ENCODE measurements around the gene CALHM5.

CALHM5 gene

GRCh38 chr6:116545651-116546050, 34.2 kb downstream of the CALHM5 start, which contains the start of gene TRAPPC3L:
TRAPPC3L (minus strand) TSS chr6:116545684; CDS start chr6:116545514, 170 bp downstream.
- no peak within 1 kb of the TSS for H3K4me3 ChIP-seq (ENCODE audit: low read depth, low read length)
- TF ChIP-seq CTCF (IDR thresholded peaks at IDR 0.05; ENCODE audit: borderline replicate concordance, insufficient read depth, low read depth, low read length) = no peak

GRCh38 chr6:116547358-116547757, 35.9 kb downstream of the CALHM5 start:
- TF ChIP-seq CTCF (IDR thresholded peaks at IDR 0.05; ENCODE audit: borderline replicate concordance, insufficient read depth, low read depth, low read length) = no peak

GRCh38 chr6:116550796-116551195, 39.4 kb downstream of the CALHM5 start:
- H3K4me3 ChIP-seq (ENCODE audit: low read depth, low read length) = no peak overlapping the region
- TF ChIP-seq CTCF (IDR thresholded peaks at IDR 0.05; ENCODE audit: borderline replicate concordance, insufficient read depth, low read depth, low read length) = no peak

More at GRCh38 chr6:116547358-116547757, 35.9 kb downstream of the CALHM5 start:
- no peak overlapping the region for H3K4me3 ChIP-seq (ENCODE audit: low read depth, low read length)

GRCh38 chr6:116553451-116553850, 42.0 kb downstream of the CALHM5 start, which contains the start of gene CALHM4:
CALHM4 (plus strand) TSS chr6:116553751; CDS start chr6:116553794, 43 bp downstream.
- no peak for TF ChIP-seq CTCF (IDR thresholded peaks at IDR 0.05; ENCODE audit: borderline replicate concordance, insufficient read depth, low read depth, low read length)
- no peak within 1 kb of the TSS for H3K4me3 ChIP-seq (ENCODE audit: low read depth, low read length)

GRCh38 chr6:116556065-116556464, 44.6 kb downstream of the CALHM5 start:
- no peak overlapping the region for H3K4me3 ChIP-seq (ENCODE audit: low read depth, low read length)
- no peak for TF ChIP-seq CTCF (IDR thresholded peaks at IDR 0.05; ENCODE audit: borderline replicate concordance, insufficient read depth, low read depth, low read length)

- no peak overlapping the region for H3K4me3 ChIP-seq (ENCODE audit: low read depth, low read length)
- TF ChIP-seq CTCF (IDR thresholded peaks at IDR 0.05; ENCODE audit: borderline replicate concordance, insufficient read depth, low read depth, low read length) = no peak
Observed at GRCh38 chr6:116556814-116557415, 45.5 kb downstream of the CALHM5 start.

GRCh38 chr6:116557893-116558292, 46.5 kb downstream of the CALHM5 start:
- no peak for TF ChIP-seq CTCF (IDR thresholded peaks at IDR 0.05; ENCODE audit: borderline replicate concordance, insufficient read depth, low read depth, low read length)
- H3K4me3 ChIP-seq (ENCODE audit: low read depth, low read length) = no peak overlapping the region

All from GM12875 (cell line).